ENCODE measurements around the gene ENTR1.

Gene ENTR1

GRCh38 chr9:136354592-136355085 is 55.8 kb downstream of the ENTR1 start:
- DNase-seq (ENCODE audit: low read depth): no peak
- TF ChIP-seq CTCF (IDR thresholded peaks at IDR 0.05; ENCODE audit: low read length, missing control alignments): no peak
- H3K4me3 ChIP-seq (replicated peaks; ENCODE audit: low read depth, low read length): no peak overlapping the region

GRCh38 chr9:136353757-136354488 is 56.5 kb downstream of the ENTR1 start:
- no peak for TF ChIP-seq CTCF (IDR thresholded peaks at IDR 0.05; ENCODE audit: low read length, missing control alignments)

GRCh38 chr9:136353088-136353487 is 57.3 kb downstream of the ENTR1 start:
- no peak for DNase-seq (ENCODE audit: low read depth)
- TF ChIP-seq CTCF (IDR thresholded peaks at IDR 0.05; ENCODE audit: low read length, missing control alignments): no peak
- no peak overlapping the region for H3K4me3 ChIP-seq (replicated peaks; ENCODE audit: low read depth, low read length)

More at GRCh38 chr9:136353757-136354488, 56.5 kb downstream of the ENTR1 start:
- no peak overlapping the region for H3K4me3 ChIP-seq (replicated peaks; ENCODE audit: low read depth, low read length)
- no peak for DNase-seq (ENCODE audit: low read depth)

GRCh38 chr9:136352682-136353081 is 57.7 kb downstream of the ENTR1 start:
- H3K4me3 ChIP-seq (replicated peaks; ENCODE audit: low read depth, low read length): no peak overlapping the region
- no peak for TF ChIP-seq CTCF (IDR thresholded peaks at IDR 0.05; ENCODE audit: low read length, missing control alignments)

More at GRCh38 chr9:136352682-136353081, 57.7 kb downstream of the ENTR1 start:
- DNase-seq (ENCODE audit: low read depth): no peak

All from fibroblast of pulmonary artery (primary cell).